Cerebellar cortex (tissue), 1 donor: ENCODE data around the gene ZNF423.

ENCODE experiments used
- DNase-seq: peaks from one replicate; pipeline ENCODE4 v3.0.0-alpha.2; 2015; ENCODE audit warnings: low spot score

Gene ZNF423

DNA sequence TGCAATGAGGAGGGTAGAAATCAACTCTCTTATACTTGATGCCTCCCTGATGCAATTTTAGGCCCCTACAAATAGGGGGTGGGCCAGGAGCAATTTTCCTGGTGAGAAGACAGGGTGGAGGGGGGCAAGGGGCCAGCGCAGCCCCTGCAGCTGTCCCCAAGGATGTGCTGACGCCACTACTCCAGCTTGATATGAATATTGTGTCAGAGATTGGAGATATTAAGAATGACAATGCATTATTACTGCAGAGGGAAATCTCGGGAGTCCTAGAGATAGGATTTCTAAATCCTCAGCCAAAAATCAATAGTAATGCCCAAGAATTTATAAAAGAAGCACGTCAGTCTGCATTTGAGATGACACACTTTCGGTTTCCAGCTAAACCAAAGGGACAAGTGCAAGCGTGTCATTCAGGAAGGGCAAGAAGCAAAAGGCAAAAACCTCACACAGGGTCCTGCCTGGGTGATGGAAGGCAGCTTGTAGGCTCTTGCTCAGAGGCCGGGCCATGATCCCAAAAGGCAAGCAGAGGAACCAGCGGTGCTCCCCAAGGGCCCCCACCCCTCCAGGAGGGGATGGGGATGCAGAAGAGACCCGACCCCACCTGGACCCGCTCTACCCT, 303.5 kb downstream of the ZNF423 start:
- DNase-seq: no peak

DNA sequence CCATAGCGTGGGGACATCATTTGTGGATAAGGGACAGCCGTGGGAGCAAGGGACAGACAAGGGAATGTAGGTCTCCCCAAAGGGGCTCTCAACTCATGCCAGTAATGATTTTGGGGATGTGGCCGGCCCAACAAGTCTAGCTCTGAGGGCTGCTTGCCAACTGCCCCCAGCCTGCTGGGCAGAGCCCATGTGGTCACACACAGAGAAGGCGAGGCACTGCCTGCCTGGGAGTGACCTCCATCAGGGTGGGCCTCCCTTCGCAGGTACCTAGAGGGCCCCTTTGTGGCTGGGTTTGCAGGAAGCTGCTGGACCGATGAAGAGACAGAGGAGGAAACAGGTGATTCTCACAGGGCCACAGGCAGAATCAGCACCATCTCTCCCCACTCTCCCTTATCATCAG, 305.2 kb downstream of the ZNF423 start:
- no peak for DNase-seq

DNA sequence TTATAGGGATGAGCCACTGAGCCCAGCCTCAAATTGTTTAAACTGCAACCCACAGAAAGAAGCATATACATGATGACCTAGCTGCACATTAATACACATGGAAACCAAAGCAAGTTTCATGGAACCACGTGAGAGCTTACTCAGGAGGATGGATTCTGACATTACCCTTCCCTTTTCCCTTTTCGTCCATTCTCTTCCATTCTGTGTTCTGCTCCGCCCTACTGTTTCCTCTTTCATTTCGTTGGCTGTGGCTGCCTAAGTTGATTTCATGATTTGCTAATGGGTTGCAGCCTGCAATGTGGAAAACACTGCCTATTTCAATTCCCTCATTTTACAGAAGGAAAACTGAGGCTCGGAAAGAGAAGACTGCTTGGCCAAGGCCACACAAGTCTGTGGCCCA, 305.8 kb downstream of the ZNF423 start:
- DNase-seq: no peak

DNA sequence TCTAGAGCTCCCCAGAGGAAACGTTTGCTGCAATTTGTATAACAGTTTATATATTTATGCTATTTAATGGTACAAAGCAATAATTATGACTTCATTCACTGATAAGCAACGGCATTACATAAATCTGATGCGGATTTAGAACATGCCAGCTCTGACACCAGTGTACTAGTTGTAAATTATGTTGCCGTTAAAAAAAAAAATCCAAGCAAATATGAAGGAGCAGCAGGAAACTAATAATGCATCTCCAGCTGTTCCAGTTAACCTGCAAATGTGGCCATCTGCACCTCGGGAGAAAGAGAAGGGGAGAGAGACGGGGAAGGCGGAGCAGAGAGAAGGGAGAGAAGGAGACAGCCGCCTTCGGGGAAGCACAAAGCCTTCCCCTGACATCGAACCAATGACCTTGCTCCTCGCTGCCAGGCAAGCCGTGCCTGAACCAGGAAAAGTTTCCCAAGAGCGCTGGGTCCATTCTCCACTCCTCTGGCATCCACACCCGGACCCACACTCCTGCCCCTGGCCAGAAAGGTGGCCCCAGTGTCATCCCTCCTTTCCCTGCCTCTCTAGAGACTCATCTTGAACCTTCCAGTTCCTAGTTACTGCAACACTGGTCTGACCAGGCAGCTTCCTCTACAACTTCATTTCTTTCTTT, 307.5 kb downstream of the ZNF423 start:
- DNase-seq: no peak

DNA sequence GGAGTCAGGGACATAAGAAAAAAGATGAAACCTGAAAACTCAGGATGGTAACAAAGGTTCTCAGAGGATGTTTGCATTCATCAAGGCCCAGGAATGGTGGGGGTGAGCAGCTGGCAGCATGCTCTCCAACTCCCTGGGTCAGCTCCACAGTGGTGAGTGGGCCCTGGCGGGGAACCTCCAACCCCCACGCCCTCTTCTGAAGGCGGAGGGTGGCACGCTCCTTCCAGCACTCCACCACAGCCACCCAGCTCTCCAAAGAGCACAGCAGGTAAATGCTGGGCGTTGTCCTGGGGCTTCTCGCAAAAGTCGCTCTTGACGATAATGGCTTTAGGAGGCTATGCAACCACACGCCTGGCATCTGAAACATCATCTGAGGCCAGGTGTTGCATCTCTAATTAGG, 308.5 kb downstream of the ZNF423 start:
- DNase-seq: no peak

DNA sequence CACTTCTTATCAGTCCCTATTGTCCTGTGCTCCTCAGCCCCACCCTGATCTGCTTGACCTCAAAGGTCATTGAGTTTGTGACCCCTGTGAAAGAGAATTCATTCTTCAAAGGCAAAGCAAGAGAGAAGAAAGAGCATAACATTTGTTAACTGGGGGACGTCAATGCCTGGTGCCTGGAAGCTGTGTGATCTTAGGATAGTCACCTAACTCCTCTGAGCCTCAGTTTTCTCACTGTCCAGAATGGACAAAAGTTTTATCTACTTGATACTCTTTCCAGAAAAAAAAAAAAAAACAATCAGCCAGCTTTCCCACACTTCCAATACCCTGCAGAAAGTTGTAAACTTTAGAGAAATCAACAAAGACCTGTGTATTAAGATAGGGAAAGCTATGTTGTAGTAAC, 309.2 kb downstream of the ZNF423 start:
- DNase-seq: no peak

DNA sequence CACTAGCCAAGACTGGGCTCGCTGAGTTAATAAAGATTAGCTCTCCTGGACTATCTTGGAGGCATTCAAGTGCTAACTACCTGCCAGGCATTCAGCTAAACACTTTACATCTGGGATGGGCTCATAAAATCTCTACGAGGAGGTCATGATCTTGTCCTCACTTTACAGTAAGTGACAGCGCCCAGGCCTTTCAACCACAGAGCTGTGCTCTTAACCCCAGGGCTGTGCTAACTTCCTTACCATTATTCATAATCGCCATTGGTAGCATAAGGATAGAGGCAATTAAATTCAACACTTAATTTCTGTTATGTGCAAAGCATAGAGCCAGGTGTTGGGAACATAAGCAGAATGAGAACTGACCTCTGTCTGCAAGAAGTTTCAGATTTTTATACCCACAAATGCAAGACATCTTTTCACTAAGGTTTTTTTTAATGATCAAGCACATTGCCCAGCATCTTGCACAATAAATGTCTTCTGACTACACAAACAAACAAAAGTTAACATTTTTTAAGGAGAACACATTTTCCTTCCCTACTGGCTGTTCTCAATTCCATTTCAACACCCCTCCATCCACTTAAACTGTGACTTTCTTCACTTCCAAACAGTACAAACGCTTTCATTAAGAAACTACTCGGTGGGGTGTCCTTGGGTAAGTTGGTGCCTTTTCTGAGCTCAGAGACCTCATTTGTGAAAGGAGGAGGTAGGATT, 310.0 kb downstream of the ZNF423 start:
- no peak for DNase-seq

DNA sequence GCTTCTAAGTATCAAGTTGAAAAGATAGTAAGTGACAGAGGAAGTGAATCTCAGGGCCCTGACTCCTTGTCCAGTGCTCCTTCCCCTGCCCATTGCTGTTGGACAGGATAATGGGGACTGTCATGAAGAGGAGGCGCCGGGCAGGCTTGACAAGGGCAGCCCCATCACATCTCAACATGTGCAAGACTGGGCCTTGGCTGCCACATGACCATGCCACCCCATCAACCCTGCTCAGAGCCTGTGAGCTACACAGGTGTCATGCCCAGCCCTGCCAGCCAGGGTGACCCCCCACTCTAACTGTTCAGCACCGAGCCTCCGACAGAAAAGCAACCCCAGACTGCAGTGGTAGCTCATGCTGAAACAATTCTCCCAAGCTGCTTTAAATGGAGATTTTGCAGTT, 310.7 kb downstream of the ZNF423 start:
- no peak for DNase-seq

DNA sequence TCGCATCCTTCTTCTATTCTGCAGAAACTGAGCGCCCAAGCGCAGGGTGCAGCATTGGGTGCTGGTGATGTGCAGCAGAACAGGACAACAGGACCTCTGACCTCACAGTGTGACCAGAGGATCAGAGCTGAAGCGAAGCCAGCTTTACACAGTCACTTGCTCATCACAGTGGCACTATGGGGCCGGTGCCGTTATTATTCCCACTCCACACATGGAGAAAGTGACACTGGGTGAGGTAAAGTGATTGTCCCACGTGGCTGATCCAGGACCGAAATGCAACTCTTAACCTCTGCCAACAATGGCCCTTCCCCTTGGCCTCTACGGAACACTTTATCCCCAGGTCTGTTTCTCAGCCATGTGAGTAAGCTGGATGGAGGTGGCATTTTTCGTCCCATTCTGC, 311.1 kb downstream of the ZNF423 start:
- DNase-seq: no peak

DNA sequence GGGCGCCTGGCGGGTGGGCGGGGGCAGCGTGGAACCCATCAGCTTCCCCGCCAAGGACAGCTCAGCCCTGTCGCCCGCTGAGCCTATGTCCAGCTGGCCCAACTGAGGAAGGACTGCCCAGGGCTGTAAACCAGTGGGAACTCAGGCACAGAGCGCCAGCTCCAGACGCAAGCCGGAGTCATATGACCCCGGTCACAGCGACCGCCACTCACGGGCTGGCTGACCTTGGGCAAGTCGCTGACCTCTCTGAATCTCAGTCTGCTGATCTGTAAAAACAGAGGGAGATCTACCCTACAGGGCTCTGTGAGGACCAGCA, 312.3 kb downstream of the ZNF423 start:
- peak; percentile 19 for DNase-seq

DNA sequence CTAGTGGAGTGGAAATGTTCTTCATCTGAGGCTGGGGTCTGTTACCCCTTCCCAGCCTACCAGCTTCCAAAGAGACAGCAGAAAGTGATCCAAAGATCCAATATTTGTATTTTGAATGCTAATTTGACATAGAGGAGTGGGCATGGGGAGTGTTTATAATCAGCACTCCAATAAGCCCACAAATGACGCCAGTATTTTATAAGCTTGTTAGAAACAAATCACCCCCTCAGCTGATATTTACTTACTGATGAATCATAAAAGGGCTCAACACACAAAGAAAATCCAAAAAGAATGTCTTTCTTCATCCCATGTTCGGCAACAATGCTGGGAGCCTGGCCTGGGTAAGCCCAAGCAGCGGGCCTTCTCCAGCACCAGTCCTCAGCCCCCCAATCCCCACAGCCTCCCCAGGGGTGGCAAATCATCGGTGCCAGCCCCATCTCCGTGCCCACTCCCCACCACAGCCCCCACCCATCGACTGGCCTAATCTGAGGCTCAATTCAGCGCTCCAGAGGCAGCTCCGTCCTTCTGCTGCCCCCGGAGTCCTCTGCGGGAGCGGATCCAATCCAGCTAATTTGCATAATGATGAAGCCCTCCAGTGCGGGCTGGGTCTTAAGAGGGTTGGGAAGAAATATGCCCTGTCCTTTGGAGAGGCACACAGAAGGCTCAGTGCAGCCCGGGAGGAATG, 312.8 kb downstream of the ZNF423 start:
- DNase-seq: no peak

DNA sequence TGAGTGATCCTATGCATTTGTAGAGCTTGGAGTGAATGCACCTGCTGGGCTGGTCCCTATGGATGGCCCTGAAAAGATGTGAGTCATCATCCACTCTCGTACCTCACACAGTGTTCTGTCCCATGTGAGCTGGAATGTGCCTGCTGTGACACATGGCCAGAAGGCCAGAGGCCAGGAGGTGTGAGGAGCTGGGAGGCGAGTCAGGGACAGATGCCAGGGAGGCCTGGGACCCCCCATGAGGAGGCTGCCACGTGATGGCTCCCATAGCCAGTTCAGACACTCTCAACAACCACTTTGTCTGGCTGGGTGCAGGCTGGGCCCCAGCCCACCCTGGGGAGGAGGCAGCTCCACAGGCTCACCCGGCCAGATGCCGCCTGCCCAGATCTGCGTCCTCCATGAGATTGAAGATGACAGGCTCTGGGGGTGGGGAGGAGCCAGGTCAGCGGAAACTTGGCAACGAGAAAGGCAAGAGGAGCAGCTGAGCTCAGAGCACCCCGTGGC, 313.5 kb downstream of the ZNF423 start:
- DNase-seq: peak; percentile 11

DNA sequence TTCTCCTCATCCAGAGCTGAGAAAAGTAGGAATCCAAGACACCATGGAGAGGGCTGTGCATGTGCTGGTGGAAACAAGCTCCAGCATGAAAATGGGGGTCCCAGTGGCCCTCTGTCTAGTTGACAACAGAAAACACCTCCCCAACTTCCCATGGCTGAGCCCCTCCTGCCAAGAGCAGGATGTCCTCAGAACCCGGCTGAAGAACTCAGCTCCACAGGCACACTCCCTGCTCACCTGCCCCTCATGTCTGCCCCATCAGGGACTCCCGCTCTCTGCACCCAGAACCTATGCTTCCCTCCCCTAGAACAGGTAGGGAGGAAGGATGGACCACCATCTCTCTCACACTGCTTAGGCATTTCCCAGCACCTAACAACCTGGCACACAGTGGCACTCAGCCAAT, 315.1 kb downstream of the ZNF423 start:
- no peak for DNase-seq

DNA sequence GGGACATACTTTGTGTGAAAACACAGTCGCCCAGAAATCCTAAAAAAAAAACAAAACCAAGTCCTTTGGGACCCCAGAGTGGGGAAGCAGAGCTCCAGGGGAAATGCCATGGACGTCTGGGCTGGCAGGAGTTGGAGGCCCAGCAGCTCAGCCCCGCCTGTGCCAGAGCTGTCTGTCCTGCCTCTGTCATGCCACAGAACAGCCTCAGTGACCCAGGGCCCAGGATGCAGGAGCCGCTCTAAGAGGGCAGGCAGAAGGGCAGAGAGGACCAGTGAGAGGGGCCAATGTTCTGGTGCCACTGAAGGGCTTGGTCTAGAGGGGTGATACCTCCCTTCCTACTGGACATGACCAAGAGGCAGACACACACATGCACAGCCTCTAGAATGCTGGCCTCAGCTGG, 316.2 kb downstream of the ZNF423 start:
- DNase-seq: no peak

DNA sequence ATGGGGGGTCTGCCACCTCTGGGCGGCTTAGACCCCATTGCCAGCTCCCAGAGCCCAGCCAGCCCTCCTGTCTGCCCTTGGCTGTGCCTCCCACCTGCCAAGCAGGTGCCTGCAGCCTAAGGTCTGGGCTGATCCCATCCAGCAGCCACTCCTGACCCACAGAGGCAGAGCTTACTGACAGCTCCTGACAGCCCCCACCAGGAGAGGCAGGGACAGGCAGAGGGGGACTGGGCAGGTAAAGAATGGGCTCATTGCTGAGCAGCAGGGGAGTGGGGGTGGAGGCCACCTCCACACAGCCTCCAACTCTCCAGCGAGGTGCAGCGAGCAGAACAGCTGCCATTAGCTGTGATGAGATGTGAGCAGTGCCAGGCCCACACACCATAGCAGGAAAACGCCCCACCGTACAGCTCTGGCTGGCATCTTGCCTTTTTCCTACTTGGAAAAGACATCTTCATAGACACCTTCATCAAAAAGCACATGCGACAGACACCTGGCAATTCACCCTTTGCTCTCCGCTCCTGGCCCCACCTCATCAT, 317.9 kb downstream of the ZNF423 start:
- DNase-seq: no peak

DNA sequence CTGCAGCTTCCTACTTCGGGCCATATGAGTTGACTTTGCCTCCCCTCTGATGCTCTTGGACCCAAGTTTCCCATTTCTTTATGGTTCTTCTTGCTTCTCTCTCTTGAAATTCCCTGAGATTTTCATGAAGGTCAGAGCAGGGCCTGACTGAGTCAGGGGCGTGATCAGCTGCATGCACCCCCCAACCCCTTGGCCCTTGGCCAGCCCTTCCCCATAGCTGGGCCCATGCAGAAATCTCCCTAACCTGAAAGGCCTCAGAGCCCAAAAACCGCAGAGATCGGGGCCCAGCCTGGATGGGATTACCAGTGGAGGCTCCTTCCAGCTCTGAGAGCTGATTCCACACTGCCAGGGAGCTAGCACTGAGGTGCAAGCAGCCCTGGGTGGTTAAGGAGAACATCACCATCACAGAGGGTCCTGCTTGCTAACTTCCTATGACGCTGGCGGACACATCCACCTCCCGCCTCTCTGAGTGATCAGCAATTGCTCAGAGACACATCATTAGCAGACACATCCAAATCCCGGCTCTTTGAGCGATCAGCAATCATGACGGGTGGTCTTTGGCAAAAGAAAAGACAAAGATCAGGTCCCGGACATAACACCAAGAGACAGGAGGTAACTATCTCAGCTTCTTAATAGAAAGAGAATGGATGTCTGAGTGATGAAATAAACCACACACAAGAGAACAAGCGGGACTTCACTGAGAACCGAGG, 320.9 kb downstream of the ZNF423 start:
- DNase-seq: no peak

DNA sequence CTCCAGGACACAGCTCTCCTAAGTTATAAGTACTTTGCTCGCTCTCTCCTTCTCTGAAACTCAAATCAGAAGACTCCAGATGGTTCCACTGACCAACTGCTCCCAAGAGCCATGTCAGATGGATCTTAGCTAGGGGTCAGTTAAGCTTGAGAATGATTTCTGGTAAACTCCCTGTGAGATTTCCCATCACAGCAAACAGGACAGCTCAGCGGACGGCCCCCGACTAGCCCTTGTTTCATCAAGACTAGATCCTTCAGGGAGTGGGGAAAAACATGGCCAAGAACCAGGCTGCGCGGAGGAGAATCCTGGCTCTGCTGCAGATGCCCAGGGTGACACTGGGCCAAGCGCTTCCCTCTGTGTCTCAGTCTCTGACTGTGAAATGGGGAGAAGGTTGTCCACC, 322.5 kb downstream of the ZNF423 start:
- DNase-seq: no peak

DNA sequence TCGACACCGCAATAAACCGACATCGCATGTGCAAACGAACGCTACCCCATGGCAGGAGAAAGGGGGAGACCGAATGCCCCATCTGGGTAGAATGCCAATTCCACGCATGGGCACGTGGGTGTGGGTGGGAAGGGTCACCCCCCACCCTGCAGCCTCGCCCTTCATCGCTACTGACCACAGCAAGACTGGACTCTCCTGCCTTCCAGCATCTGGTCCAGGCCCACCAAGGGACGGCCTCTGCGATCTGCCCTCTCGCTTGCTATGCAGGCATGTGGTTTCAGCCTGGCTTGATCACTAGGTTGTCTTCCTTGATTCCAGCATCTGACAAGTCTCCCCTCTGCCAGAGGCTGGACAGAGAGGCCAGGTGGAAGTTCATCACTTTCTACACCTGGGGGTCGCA, 323.0 kb downstream of the ZNF423 start:
- no peak for DNase-seq

DNA sequence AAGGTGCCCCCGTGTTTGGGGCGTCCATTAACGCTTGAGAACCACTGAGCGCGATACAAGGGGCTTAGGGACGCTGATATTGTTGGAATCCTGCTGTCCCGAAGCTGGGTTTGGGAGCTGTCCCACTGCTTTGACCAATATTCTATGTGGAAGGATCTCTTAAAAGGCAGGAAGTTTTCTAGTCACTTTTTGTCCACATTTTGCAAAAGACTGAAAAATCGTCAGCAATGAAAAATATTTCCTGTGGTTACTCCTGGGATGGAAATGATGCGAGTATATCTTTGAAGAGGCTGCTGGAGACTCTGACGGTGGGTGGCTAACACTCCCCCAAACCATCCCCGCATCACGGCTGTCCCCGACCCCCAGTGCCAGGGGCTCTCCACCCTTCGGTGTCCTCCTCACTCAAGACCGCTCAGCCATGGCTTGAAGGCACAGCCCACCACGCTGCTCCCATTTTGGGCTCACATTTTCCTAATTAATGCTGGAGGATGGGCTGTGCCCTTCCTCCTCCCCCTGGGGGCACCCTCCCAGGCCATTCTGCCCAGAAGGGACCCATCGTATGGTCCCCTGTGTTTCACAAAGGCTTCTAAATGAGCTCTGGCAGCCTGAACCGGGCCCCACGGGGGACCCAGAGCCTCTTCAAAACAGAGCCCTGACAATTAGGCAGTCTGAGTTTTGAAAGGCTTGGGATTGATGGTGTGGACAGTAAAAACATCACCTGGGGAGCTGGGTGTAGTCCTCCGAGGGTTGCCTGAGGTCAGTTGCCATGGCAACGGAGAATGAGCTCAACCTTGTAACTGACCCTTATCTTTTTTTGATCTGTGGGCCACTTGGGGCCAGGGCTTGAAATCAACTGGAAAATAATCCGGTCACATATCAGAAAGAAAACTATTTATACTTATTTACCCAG, 323.7 kb downstream of the ZNF423 start:
- DNase-seq: no peak

DNA sequence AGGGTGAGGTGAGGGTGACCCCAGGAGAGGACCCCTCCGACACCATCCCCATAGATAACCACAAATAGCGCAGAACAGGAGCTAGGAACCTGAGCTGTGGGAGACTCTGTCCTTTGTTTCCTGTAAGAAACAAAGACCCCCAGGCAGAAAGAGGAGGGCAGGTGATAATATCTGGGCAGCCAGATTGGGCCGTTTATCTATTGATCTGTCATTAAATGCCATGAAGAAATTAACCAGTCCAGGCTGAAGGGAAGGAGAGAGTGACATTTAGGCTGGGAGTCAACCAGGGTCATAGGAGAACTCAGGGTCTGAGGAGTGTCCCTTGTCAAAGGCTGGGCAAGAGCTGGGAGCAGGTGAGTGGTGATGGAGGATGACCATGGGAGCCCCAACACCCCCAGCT, 324.5 kb downstream of the ZNF423 start:
- DNase-seq: no peak

DNA sequence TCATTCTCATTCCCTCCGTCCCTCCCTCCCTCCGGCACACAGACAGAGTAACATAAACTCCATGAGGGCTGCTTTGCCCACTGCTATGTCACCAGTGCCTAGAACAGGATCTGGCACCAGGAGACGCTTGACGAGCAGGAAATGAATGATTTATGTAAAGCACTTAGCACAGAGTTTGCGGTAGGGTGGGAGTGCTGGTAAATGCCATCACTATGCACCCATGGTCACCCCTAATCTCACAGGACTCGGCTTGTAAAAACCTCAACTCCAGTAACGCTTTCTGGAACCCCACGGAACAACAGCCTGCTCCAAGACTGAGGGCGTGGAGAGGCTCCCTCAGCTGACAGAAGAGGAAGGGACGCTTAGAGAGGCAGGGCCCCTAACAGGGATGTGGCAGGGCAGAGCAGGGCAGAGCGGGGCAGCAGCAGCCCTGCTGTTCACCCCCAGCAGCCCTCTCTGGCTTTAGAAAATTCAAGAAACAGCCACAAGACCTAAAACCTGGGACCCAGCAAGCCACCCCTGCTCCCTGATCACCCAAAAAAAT, 325.4 kb downstream of the ZNF423 start:
- no peak for DNase-seq
